Lower leg skin (tissue), 3 donors: ENCODE data around the gene CYFIP2.

Experiments
- POLR2A ChIP-seq, 2 donors: fragments of 450-650 bp; IDR thresholded peaks; one replicate each; pipeline ENCODE4 v1.6.1; 2016 to 2017; ENCODE audit warnings: antibody characterized with exemption in 2 of 2, mild to moderate bottlenecking in 1 of 2, moderate library complexity in 1 of 2
- TF ChIP-seq, protein P1 (sequence below), 3 donors: fragments of 450-650 bp; IDR thresholded peaks; one replicate each; pipeline ENCODE4 v1.5.1; 2016; ENCODE audit warnings: antibody characterized with exemption in 3 of 3, mild to moderate bottlenecking in 3 of 3, moderate library complexity in 2 of 3

DNA sequence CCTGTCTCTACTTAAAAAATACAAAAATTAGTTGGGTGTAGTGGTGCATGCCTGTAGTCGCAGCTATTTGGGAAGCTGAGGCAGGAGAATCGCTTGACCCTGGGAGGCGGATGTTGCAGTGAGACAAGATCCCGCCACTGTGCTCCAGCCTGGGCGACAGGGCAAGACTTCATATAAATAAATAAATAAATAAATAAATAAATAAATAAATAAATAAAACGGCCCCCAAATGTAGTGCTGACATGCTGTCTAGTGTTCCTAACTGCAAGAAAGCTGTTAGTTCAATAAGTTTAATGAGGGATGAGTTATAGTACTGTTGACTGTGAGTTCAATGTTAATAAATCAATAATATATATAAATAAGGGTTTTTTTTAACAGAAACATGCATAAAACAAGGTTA is 7.5 kb upstream of the CYFIP2 start:
- TF ChIP-seq POLR2A (IDR thresholded peaks at IDR 0.05): no peak
- TF ChIP-seq, protein P1, sequence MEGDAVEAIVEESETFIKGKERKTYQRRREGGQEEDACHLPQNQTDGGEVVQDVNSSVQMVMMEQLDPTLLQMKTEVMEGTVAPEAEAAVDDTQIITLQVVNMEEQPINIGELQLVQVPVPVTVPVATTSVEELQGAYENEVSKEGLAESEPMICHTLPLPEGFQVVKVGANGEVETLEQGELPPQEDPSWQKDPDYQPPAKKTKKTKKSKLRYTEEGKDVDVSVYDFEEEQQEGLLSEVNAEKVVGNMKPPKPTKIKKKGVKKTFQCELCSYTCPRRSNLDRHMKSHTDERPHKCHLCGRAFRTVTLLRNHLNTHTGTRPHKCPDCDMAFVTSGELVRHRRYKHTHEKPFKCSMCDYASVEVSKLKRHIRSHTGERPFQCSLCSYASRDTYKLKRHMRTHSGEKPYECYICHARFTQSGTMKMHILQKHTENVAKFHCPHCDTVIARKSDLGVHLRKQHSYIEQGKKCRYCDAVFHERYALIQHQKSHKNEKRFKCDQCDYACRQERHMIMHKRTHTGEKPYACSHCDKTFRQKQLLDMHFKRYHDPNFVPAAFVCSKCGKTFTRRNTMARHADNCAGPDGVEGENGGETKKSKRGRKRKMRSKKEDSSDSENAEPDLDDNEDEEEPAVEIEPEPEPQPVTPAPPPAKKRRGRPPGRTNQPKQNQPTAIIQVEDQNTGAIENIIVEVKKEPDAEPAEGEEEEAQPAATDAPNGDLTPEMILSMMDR (IDR thresholded peaks at IDR 0.05): no peak
